ENCODE results near the gene KRT13. TPM values are rescaled to one million over a fixed set of nuclear protein-coding genes. Genes with fewer than 3 reads are reported as not detected.

The KRT13 gene
- total RNA-seq, 1 experiment from 2014 or later = not detected

GRCh38 chr17:41480136-41480535 is 25.3 kb downstream of the KRT13 start:
- DNase-seq (ENCODE audit: unreplicated experiment) = no peak
- Mint-ChIP-seq H3K4me1 (ENCODE audit: insufficient read depth, unreplicated experiment) (no peaks in the 10 kb centered on the region), H3K9me3 (ENCODE audit: unreplicated experiment) (no peaks in the 10 kb centered on the region), H3K4me3 (ENCODE audit: unreplicated experiment) (no peak overlapping the region), H3K27ac (ENCODE audit: low read depth, unreplicated experiment) (no peak overlapping the region), H3K36me3 (ENCODE audit: insufficient read depth, unreplicated experiment) (no peaks in the 10 kb centered on the region), H3K27me3 (ENCODE audit: insufficient read depth, unreplicated experiment) (no peaks in the 10 kb centered on the region)
- TF ChIP-seq CTCF (IDR thresholded peaks at IDR 0.05; ENCODE audit: unreplicated experiment) = no peak
- CTCF ChIA-PET = interaction anchor here (0.5 to 0.7 kb wide), 2 partner anchors 64 to 1857 kb away, joined by 3 to 4 read pairs; no protein-coding TSS in a partner anchor
- BruUV-seq (replicated peaks) = no TSS peak
- intact Hi-C loops (cut with micrococcal nuclease) = no loop called here
- POLR2A ChIA-PET = interaction anchor here (0.6 to 1.1 kb wide), 3 partner anchors 12 to 344 kb away, joined by 3 to 6 read pairs (median 3); no protein-coding TSS in a partner anchor

DNA sequence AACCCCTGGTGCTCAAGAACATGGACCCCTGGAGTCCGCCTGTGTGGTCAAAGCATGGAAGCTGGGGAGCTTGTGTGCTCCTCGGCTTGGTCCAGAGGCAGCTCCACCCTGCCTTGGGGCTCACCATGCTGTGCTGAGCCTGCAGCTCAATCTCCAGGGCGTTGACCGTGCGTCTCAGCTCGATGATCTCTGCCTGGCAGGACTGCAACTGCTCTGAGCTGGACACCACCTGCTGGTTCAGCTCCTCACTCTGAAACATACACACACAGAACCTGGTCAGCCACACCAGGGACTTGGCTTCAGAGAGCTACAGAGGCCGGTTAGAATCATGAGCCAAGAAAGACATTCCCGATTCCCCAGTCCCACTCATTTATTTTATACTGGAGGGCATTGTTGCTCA is 27.2 kb downstream of the KRT13 start:
- intact Hi-C loops (cut with micrococcal nuclease) = no loop called here
- H3K36me3 Mint-ChIP-seq (ENCODE audit: insufficient read depth, unreplicated experiment) = no peaks in the 10 kb centered on the region
- no peaks in the 10 kb centered on the region for H3K9me3 Mint-ChIP-seq (ENCODE audit: unreplicated experiment)
- no peak for DNase-seq (ENCODE audit: unreplicated experiment)
- H3K4me1 Mint-ChIP-seq (ENCODE audit: insufficient read depth, unreplicated experiment) = no peaks in the 10 kb centered on the region
- POLR2A ChIA-PET = interaction anchor here (0.6 kb wide), 1 partner anchor 9 kb away, joined by 3 read pairs; no protein-coding TSS in a partner anchor
- BruUV-seq (replicated peaks) = no TSS peak
- no peak overlapping the region for H3K4me3 Mint-ChIP-seq (ENCODE audit: unreplicated experiment)
- no peak overlapping the region for H3K27ac Mint-ChIP-seq (ENCODE audit: low read depth, unreplicated experiment)
- TF ChIP-seq CTCF (IDR thresholded peaks at IDR 0.05; ENCODE audit: unreplicated experiment) = no peak
- CTCF ChIA-PET = interaction anchor here (0.5 to 0.8 kb wide), 3 partner anchors 71 to 588 kb away, joined by 3 to 5 read pairs (median 4); no protein-coding TSS in a partner anchor
- H3K27me3 Mint-ChIP-seq (ENCODE audit: insufficient read depth, unreplicated experiment) = peaks cover 13% of the 10 kb centered on the region

DNA sequence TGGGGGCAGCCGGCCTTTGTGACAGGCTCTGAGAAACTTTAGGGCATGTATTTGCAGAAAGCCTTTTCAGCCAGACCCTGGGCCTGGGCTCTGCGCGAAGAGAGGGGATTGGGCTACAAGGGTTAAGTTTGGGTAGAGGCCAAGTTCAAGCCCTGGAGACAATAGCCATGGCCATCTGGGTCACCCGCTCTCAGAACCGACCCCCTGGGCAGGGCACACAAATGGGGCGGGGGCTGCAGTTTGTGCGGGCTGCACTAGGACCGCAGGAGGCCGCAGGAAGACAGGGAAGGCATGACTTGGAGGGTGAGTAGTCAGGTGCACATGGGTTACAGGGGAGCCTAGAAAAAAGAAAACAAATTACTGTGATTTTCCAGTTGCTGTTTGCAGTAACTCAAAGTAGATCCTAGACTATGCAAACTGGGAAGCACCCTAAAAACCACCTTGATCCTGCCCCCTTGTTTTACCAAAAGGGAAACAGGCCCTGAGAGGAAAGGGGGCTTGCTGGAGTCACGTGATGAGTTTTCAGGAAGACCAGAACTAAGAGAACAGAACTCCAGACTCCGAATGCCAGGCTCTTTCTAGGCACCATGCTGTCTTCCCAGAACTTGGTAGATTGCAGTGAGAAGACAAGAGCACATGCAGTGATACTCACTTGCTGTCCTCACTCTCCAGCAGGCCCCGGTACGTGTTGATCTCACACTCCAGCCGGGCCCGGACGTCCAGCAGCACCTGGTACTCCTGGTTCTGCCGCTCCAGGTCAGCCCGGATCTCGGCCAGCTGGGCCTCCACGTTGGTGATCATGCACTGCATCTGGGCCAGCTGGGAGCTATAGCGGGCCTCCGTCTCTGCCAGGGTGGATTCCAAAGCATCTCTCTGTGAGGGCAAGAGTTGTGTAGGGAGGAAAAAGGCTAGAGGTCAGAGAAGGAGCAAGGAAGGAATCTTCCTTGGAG is 28.3 kb downstream of the KRT13 start:
- intact Hi-C loops (cut with micrococcal nuclease) = no loop called here
- Mint-ChIP-seq H3K36me3 (ENCODE audit: insufficient read depth, unreplicated experiment) (no peaks in the 10 kb centered on the region), H3K27me3 (ENCODE audit: insufficient read depth, unreplicated experiment) (peaks cover 23% of the 10 kb centered on the region), H3K9me3 (ENCODE audit: unreplicated experiment) (no peaks in the 10 kb centered on the region), H3K4me1 (ENCODE audit: insufficient read depth, unreplicated experiment) (no peaks in the 10 kb centered on the region), H3K27ac (ENCODE audit: low read depth, unreplicated experiment) (no peak overlapping the region), H3K4me3 (ENCODE audit: unreplicated experiment) (no peak overlapping the region)
- BruUV-seq (replicated peaks) = no TSS peak
- ChIA-PET POLR2A (no interaction called here), CTCF (no interaction called here)
- no peak for TF ChIP-seq CTCF (IDR thresholded peaks at IDR 0.05; ENCODE audit: unreplicated experiment)
- no peak for DNase-seq (ENCODE audit: unreplicated experiment)

GRCh38 chr17:41475421-41475820 is 30.0 kb downstream of the KRT13 start:
- POLR2A ChIA-PET = no interaction called here
- H3K27ac Mint-ChIP-seq (ENCODE audit: low read depth, unreplicated experiment) = no peak overlapping the region
- H3K9me3 Mint-ChIP-seq (ENCODE audit: unreplicated experiment) = no peaks in the 10 kb centered on the region
- H3K36me3 Mint-ChIP-seq (ENCODE audit: insufficient read depth, unreplicated experiment) = no peaks in the 10 kb centered on the region
- BruUV-seq (replicated peaks) = no TSS peak
- no peak for DNase-seq (ENCODE audit: unreplicated experiment)
- H3K4me1 Mint-ChIP-seq (ENCODE audit: insufficient read depth, unreplicated experiment) = no peaks in the 10 kb centered on the region
- intact Hi-C loops (cut with micrococcal nuclease) = no loop called here
- CTCF ChIA-PET = interaction anchor here (1.2 to 1.3 kb wide), 2 partner anchors 8 to 221 kb away, joined by 3 to 4 read pairs; no protein-coding TSS in a partner anchor
- no peak overlapping the region for H3K4me3 Mint-ChIP-seq (ENCODE audit: unreplicated experiment)
- peaks cover 36% of the 10 kb centered on the region for H3K27me3 Mint-ChIP-seq (ENCODE audit: insufficient read depth, unreplicated experiment)
- TF ChIP-seq CTCF (IDR thresholded peaks at IDR 0.05; ENCODE audit: unreplicated experiment) = no peak
